ENCODE data around the gene RUNX2.

DNA sequence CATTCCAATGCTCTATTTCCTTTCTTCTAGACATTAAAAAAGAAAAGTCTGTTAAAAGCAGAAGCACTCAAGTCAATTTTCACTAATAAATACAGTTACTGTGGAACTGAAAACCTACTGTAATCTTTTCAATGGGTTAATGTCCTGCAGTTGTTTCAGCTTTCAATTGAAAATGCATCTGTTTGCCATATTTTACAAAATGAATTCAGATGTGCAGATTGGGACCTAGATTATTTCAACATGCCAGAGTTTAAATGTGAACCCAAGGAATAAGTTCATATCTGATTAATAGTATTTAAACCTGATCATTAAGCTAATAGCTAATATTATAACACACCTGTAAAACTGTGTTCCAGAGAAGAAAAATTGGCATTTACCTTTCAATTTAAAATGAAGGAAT is 39.9 kb downstream of the RUNX2 start:
- TF ChIP-seq BCL11A (IDR thresholded peaks at IDR 0.05; ENCODE audit: low read depth, low read length) (no peak), RAD51 (IDR thresholded peaks at IDR 0.05) (no peak), CHD4 (IDR thresholded peaks at IDR 0.05) (no peak), ATF7 (IDR thresholded peaks at IDR 0.05; ENCODE audit: low read depth) (no peak), EP300 (IDR thresholded peaks at IDR 0.05; ENCODE audit: borderline replicate concordance in 1 of 2, control insufficient read depth in 1 of 2, low read depth in 2 of 2, low read length in 2 of 2) (no peak), POLR2AphosphoS5 (IDR thresholded peaks at IDR 0.05; ENCODE audit: low read length) (no peak)
- TF ChIP-seq, protein P1, sequence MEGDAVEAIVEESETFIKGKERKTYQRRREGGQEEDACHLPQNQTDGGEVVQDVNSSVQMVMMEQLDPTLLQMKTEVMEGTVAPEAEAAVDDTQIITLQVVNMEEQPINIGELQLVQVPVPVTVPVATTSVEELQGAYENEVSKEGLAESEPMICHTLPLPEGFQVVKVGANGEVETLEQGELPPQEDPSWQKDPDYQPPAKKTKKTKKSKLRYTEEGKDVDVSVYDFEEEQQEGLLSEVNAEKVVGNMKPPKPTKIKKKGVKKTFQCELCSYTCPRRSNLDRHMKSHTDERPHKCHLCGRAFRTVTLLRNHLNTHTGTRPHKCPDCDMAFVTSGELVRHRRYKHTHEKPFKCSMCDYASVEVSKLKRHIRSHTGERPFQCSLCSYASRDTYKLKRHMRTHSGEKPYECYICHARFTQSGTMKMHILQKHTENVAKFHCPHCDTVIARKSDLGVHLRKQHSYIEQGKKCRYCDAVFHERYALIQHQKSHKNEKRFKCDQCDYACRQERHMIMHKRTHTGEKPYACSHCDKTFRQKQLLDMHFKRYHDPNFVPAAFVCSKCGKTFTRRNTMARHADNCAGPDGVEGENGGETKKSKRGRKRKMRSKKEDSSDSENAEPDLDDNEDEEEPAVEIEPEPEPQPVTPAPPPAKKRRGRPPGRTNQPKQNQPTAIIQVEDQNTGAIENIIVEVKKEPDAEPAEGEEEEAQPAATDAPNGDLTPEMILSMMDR (IDR thresholded peaks at IDR 0.05 in 2 of 3, conservative IDR thresholded peaks at IDR 0.05 in 1 of 3; ENCODE audit: control insufficient read depth in 2 of 3, extremely low read depth in 1 of 3, insufficient read depth in 1 of 3, low read depth in 3 of 3, low read length in 3 of 3), result no peak
- TF ChIP-seq, protein P2, sequence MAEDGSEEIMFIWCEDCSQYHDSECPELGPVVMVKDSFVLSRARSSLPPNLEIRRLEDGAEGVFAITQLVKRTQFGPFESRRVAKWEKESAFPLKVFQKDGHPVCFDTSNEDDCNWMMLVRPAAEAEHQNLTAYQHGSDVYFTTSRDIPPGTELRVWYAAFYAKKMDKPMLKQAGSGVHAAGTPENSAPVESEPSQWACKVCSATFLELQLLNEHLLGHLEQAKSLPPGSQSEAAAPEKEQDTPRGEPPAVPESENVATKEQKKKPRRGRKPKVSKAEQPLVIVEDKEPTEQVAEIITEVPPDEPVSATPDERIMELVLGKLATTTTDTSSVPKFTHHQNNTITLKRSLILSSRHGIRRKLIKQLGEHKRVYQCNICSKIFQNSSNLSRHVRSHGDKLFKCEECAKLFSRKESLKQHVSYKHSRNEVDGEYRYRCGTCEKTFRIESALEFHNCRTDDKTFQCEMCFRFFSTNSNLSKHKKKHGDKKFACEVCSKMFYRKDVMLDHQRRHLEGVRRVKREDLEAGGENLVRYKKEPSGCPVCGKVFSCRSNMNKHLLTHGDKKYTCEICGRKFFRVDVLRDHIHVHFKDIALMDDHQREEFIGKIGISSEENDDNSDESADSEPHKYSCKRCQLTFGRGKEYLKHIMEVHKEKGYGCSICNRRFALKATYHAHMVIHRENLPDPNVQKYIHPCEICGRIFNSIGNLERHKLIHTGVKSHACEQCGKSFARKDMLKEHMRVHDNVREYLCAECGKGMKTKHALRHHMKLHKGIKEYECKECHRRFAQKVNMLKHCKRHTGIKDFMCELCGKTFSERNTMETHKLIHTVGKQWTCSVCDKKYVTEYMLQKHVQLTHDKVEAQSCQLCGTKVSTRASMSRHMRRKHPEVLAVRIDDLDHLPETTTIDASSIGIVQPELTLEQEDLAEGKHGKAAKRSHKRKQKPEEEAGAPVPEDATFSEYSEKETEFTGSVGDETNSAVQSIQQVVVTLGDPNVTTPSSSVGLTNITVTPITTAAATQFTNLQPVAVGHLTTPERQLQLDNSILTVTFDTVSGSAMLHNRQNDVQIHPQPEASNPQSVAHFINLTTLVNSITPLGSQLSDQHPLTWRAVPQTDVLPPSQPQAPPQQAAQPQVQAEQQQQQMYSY (CRISPR knock-in tag; IDR thresholded peaks at IDR 0.05), result no peak
